ENCODE results near the gene LCT. TPM values are rescaled to one million over a fixed set of nuclear protein-coding genes. Genes with fewer than 3 reads are reported as not detected.
"Not testable (repeated sequence)": the region's sequence is repeated elsewhere in the genome, so short reads cannot be mapped to it uniquely, and the experiment has no call there.

The LCT gene
- total and polyA plus RNA-seq, 2 of the 4 experiments (the other 2 are of a cell fraction): under 0.01 TPM; not detected in 1

DNA sequence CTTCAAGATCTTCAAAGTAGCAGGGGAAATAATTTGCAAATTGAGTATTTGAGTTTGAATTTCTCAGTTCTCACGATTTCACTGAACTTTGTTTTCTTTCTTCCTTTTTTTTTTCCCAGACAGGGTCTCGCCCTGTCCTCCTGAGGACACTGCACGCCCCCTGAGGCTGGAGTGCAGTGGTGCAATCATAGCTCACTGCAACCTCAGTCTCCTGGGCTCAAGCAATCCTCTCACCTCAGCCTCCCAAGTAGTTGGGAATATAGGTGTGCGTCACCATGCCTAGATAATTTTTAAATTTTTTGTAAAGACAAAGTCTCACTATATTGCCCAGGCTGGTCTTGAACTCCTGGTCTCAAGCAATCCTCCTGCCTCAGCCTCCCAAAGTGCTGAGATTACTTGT, 41.3 kb downstream of the LCT start:
- intact Hi-C loops (cut with micrococcal nuclease): loop anchor here (5.0 kb wide), 1 partner anchor 808 kb away; no protein-coding TSS in a partner anchor
- H2BK20ac ChIP-seq (ENCODE audit: low read depth, low read length); H2AK9ac ChIP-seq (replicated peaks; ENCODE audit: low read depth, low read length, poor library complexity); H3K18ac ChIP-seq (ENCODE audit: low read depth, low read length); H2BK120ac ChIP-seq (ENCODE audit: low read depth, low read length); H3K27me3 ChIP-seq (ENCODE audit: control insufficient read depth, insufficient read depth, low read length); H3K14ac ChIP-seq (replicated peaks; ENCODE audit: low read depth, low read length); H2BK15ac ChIP-seq (ENCODE audit: low read depth, low read length); H3K4ac ChIP-seq (ENCODE audit: low read depth, low read length); H3K4me3 ChIP-seq (ENCODE audit: insufficient read depth, low read depth, low read length); H3K23ac ChIP-seq (ENCODE audit: low read depth, low read length); DNase-seq; H3K4me1 ChIP-seq (ENCODE audit: control insufficient read depth, insufficient read depth, low read length); dilution Hi-C loops (cut with HindIII; ENCODE audit: low sequenced_read_pairs, unreplicated experiment); H3K79me1 ChIP-seq (ENCODE audit: low read depth in 1 of 2, low read length in 2 of 2); H3K9me1 ChIP-seq (ENCODE audit: insufficient read depth, low read length); H2AFZ ChIP-seq (replicated peaks; ENCODE audit: low read length, poor library complexity); H3K9ac ChIP-seq (ENCODE audit: low read depth, low read length); ATAC-seq (ENCODE audit: low read depth); H4K8ac ChIP-seq (ENCODE audit: low read depth in 2 of 2, low read length in 2 of 2); H3K56ac ChIP-seq (ENCODE audit: extremely low read depth, insufficient read depth, low read length); H4K20me1 ChIP-seq (ENCODE audit: insufficient read depth, low read length); POLR2A ChIA-PET (ENCODE audit: unreplicated experiment); H4K91ac ChIP-seq (ENCODE audit: insufficient read depth, low read depth, low read length); H3K36me3 ChIP-seq (ENCODE audit: control insufficient read depth, insufficient read depth, low read length); H2AK5ac ChIP-seq (ENCODE audit: low read depth, low read length); H2BK5ac ChIP-seq (ENCODE audit: low read depth, low read length, poor library complexity, severe bottlenecking); H4K5ac ChIP-seq (ENCODE audit: low read depth, low read length); H3K27ac ChIP-seq (ENCODE audit: insufficient read depth, low read length); H3K9me3 ChIP-seq (ENCODE audit: control insufficient read depth, insufficient read depth, low read length); in situ Hi-C loops (cut with MboI; ENCODE audit: low sequenced_read_pairs); H3K4me2 ChIP-seq (ENCODE audit: low read depth, low read length); BruUV-seq (replicated peaks): not testable (repeated sequence)
- no CpG with 5 or more reads among the region's 4 CpGs for WGBS, 2 experiments (ENCODE audit: extremely low coverage in 2 of 2, insufficient read length in 1 of 2)
- CTCF ChIA-PET: interaction anchor here (0.6 kb wide), 1 partner anchor 468 kb away, joined by 3 read pairs; no protein-coding TSS in a partner anchor

All from IMR-90 (cell line).